GM21619 (cell line): ENCODE results near the gene AMBP.

Experiments
- ATAC-seq: cut with Tn5 transposase; IDR thresholded peaks from one replicate; pipeline ENCODE4 v1.9.1; 2021; ENCODE audit not compliant: unreplicated experiment

AMBP gene

DNA sequence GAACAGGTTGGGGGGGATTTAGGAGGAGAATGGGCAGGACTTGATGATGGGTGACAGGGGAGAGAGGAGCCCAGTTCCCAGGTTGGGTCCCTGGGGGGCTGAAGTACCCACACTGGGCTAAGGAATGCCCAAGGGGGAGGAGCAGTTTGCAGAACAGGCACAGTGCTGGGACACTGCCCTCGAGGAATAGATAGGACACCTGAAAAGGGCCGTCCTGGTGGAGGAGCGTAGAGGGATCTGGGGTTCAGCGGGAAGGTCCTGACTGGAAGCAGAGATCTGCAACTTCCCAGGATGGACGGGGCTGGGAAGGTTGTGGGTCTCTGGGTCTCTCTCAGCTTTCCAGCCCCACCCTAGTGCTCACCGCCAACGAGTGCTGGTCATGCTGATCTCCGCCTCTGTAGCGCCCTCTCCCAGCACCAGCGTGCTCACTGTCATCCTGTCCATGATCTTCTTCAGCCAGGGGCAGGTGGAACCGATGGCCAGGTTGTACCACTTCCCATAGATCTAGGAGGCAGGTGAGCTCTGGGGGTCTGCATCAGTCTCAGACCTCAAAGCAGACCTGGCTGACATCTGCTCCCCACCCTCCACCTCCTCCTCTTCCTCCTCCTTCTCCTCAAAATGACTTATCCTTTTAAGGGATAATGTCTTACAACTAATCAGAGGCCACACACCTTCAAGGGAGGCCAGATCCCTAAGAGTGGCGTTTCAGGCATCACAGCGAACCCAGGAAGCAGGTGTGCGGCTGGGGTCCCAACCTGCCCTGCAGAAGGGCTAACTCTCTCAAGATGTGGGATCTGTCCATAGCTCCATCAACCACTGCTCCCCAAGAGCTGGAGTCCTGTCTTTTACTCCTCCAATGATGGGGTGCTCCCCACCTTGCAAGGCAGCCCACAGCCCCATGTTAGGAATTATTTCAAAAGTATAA, 1.6 kb downstream of the AMBP start:
- ATAC-seq: no peak

DNA sequence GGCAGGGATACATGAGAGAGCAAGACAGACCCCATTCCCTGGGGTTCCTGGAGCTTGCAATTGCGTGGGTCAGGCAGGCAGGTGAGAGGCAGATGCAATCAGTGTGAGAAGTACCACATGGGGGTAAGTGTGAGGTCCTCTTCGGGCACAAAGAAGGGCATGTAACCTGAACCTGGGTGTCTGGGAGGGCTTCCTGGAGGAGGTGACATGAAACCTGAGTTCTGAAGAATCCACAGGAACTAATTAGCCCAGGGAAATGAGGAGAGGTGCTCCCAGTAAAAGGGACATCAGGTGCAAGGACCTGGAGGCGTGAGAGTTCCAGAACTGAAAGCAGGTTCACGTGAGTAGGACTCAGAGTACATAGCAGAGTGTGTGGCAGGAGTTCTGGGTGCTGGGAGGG, 2.5 kb downstream of the AMBP start:
- ATAC-seq: no peak

DNA sequence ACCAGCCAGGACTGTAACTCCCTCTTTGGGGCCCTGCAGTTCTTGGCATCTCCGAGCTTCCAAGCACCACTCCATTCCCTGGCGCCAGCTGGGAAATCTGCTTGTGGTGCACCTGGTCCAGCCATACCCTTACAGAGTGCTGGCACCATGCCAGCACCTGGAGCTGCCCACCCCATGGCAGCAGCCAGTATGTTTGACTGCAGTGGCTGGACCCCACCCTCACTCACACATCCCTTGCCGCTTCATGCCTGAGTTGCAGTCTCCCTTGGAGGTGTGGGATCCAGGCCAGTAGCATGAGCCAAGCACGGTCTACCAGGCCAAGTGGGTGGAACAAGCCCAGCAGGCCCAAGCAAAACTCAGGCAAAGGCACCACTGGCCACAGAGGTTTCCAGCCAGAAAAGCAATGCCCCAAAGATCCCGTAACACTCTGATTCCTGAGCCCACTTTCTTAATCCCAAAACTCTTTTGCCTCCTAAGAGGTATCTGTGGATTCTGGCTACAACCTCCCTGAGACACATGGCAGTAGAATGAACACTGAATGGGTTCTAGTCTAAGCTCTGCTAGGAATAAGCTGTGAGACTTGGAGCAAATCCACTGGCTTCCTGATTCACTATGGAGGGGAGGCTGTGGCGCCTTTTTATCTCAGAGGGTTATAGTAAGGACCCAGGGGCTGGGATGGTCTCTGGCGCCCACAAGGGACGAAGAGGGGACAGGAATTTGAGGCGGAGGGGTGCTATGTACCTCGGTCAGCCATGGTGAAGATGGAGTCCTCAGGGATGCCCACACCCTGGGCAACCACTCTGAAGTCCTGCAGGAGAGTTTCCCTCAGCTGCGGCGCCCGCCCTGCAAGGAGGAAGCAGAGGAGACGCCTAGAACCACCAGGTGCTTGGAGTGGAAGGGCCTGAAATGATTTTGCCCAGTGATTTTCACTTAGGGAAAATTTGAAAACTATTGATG, 5.6 kb downstream of the AMBP start:
- no peak for ATAC-seq

DNA sequence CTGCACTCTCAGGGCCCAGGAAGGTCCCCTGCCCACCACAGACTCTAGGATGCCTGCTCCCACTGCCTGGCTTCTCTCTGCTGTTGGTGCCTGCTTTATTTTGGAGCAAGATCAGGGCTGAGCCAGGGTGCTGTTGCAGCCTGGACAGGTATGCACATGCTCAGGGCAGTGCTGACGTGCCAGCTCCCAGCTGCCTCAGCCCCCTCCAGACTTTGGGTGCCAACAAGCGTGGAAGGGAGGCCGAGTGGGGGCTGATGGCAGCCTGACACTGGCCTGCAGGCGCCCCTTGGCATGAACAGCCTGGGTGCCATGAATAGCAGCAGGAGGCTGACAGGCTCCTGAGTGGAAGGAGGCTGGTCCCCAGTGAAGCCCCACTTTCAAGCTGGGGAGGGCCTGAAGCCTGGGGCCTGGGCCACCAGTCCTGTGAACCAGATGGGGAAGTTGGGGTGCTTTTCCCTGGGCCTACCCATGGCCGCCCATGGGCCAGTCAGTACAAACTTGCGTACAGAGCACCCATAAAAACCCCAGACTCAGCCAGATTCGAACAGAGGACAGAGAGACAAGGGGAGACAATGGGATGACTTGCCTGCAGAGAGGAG, 6.8 kb downstream of the AMBP start:
- ATAC-seq: no peak

DNA sequence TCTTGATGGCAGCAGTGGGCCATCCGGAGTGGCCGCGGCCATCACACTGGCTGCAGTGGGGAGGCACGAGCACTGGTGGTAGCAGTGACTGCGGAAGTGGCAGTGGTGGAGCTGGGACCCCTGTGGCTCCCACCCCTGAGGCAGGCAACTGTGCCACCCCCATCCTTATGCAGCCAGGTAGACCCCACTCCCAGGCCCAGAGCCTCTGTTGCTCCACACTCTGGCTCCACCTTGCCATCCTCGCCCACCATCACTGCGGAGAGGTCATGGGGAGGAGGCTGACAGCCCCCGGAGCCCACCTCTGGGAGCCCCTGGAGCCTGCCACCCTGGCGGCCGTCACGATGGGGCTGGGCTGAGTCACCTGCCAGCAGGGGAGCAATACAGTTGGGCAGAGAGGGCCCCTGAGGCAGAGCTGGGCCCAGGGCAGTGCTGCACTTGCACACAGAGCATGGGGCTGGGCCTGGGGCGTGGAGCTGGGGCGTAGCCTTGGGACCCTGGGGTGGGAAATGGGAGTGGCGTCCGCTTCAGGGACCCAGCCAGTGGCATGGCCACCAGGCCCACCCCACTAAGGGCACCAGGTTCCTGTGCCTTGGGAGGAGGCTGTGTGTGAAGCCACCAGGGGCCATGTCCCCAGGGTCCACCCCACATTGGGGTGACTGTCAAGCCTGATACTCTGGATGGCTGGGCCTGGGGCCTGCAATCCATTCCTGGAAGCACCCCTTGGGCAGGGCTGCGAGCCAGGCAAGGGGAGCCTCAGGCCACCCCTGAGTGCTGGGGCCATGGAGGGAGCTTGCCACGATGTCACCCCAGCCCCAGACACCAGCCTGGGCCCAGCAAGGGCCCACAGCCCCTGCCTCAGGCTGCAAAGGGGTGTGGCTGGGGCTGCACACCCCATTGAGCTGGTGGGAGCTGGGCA, 7.7 kb downstream of the AMBP start:
- ATAC-seq: no peak

DNA sequence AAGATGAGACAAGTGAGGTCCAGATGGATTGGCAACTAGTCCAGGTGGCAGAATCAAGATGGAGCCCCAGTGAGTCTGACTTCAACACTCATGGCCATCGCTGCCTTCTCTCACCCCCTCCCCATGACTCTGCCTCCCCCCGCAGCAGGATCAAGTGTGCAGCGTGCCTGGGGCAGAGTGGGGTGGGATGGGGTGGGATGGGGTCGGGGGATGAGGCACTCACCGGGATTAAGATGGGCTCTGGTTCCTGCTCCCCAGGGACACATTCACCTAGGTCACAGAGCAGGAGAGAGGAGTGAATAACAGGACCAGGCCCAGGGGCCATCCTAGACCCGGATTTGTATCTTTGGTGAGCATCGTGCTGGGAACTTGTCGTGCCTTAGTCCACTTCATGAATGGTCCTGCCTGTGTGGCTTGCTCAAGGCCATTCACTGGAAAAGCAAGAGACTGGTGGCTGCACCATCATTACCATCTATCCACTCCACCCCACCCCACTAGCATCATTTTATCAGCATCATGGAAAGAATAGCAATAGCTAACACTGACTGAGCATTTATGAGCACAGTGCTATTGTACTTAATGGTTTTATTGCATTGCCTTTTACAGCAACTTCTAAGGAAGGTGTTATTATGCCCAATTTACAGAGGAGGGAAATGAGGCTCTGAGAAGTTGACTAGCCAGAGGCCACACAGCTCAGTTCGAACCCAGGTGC, 8.5 kb downstream of the AMBP start:
- no peak for ATAC-seq

DNA sequence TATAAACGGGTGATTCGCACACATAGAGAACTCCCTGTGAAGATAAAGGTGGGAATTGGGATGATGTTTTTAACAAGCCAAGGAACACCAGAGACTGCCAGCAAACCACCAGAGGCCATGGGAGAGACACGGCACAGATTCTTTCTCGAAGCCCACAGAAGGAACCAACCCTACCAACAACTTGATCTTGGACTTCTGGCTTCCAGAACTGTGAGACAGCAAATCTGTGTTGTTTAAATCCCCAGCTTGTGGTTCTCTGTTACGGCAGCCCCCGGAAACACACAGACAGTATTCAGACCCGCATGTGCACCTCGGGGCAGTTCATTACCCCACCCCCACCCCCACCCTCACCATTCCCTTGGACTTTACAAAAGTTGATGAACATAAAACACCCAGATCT, 12.8 kb downstream of the AMBP start:
- ATAC-seq: no peak

DNA sequence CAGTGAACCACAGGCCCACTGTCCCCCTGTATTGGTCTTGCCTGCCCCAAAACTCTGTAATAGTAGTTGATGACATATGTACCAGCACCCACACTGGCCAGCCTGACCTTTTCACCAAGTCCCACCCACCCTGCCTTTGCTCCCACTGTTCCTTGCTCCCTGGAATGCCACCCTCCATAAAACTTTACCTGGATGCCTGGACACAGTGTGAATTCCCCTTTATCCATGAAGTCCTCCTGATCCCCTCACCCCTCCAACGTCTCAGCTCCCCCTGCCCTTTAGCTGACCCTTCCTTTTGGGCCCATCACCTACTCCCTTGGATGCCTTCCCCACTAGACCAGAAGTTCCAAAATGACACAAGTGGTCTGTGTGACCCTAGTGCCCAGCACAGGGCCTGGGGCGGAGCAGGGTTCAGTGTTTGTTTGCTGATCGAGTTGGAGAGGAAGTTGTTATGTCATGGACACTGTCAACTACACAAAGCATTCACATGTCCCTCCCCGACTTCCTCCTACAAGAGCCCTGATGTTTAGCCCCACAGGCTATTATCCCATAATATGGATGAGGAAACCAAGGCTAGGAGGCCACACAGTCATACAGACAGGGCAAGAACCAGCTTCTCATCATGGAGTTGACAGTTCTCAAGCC, 16.1 kb downstream of the AMBP start:
- ATAC-seq: no peak

DNA sequence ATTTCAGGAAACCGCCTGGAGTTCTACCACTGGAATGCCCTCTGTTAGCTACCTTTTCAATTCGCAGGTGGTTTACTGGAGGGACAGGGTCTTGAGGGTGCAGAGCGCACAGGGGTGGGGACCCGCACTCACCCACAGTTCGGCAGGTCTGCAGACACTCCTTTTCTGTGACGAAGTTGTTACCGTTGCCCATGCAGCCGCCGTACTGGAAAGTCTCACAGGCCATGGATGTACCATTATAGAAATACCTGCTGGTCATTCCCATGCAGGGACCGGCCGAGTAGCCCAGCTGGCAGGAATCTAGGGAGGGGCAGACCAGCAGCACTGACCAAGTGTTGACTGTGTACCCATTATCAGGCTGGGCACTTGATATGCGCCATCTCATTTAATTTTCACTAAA, 16.8 kb downstream of the AMBP start:
- no peak for ATAC-seq

DNA sequence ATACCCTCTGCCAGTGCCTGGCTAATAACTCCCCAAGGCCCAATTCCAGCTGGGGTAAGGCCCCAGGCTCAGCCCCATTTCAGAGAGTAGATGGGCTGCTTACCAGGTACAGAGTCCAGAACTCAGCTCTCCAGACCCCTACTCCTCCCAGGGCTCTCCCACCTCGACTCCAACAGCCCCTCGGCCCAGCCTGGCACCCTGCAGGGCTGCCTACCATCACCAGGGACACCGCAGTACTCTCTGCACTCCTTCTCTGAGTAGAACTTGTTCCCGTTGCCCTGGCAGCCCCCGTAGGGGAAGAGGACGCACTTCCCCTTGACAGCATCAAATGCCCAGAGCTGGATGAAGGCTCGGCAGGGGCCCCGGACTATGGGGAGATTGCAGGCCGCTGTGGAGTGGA, 17.4 kb downstream of the AMBP start:
- ATAC-seq: no peak

DNA sequence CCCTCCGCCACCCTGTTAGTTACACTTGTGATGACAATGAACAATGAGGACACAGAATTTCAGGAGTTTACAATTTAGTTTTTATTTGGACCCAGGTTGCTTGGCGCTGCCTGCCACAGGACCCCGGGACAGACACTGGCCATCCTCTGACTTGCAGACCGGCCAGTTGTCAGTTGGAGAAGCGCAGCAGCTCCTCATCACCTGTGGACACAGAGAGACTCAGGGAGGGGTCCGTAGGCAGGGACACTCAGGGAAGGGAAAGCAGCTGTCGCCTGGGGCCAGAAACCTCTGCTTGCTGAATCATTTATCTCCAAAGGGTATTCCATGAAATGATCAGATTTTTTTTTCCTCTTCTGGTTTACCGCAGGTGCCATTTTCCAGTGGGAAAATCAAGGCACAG, 18.0 kb downstream of the AMBP start:
- ATAC-seq: no peak

DNA sequence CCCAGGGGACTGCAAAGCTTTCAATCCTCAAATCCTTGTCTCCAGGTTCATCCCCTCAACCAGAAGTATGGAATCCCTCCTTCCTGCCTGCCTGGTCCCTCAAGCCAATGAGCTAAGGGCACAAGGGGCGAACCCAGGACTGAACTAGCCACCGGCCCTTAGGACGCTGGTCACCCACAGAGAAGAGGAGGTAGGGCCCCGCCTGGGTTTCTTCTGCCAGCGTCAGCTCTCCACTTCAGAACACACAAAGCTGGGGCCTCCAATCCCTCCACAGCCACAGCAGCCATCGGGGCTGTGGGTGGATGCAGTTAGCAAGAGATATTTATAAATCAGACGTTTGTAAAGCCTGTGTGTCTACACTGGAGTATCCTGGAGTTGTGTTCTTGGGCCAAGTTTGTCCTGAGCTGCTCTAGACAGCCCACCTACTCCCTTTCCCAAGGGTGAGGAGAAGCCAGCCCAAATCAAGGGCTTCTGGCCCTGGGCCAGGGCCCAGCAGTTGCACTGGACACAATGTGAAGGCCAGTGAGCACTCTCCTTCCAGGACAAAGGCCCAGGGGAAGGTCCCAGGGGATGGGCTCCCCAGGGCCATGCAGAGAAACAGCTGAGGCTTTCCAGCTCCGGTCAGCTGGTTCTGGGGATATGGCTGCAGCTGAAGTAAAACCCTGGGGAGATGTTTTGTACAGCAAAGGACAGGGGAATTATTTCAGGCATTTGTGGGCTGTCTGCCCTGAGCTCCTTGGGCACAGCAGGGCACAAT, 18.9 kb downstream of the AMBP start:
- no peak for ATAC-seq

DNA sequence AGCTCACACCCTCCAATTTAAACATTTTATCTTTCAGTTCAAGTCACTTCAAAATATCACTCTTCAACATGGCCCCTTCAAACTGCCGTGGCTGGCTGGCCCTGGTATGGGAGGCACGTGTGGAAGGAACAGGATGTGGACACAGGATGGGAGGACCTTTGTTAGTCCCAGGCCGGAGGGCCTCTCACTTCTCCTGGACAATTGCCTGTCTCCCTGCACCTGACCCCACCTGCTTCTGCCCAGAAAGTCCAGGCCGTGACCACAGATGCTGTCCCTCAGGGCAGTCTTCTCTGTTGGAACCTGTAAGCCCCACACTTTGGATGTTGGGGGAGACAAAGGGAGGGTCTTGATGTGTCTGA, 19.4 kb downstream of the AMBP start:
- ATAC-seq: no peak

DNA sequence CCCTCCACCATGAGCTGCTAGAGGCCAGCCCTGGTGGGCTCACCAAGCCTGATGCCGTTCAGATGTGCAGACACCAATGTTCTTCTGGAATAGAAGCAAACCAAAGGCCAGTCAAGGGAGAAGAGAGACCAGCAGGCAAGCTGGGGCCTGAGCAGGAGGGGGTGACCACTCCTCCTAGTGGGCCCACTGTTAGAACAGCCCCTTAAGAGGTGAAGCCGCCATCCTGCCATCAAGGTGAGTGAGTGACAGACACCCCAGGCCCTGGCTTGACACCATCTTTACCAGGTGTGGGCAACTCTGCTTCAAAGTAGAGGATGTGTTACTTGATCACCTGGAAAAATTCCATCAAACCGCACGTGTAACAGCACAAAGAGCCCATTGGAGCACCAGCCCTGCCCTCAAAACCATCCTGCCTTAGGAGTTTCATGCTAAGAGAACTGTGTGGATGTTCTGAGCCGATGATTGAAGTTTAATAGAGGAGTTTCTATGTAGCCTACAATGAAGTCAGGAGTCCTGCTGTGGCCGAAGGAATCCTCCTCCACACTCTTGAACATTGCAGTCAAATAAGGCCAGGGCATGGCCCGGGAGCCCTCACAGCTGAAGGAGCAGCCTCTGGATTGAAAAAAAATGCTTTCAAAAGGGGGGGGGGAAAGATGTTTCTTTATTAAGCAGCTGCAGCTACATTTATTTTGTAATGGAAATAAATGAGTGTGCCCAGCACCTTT, 20.8 kb downstream of the AMBP start:
- no peak for ATAC-seq

DNA sequence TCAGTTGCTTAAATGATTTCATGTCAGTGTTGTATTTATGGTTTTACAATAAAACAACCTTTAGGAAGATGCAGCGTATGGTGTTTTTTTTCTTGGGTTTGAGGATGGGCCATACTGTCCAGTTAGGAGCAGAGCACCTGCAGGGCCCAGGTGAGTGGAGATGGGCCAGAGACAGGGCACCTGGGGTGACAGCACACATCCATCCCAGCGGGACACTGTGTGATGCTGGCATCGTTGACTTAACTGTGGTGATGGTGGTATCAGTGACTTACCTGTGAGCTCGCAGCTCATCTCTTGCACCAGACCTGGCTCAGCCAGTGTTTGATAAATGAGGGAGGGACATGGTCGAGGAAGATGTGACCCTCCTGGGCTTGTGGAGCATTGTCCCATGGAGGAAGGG, 21.6 kb downstream of the AMBP start:
- ATAC-seq: no peak

DNA sequence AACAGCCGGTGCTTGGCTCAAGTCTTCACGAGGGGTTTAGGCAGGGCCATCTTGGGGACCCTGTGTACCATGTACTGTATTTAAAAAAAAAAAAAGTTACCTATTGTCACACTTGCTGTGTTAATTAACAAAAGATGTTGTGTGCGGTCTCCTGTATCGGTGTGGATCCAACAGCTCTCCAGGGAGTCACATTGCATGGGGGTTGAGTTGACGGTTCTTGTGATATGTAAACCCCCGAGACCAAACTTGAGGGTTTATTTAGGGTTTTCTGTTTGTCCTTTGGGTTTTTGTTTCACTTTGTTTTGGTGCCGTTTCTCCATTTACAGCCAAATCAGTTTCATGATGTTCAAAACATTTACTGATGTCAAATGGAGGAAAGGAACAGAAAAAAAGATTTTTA, 22.2 kb downstream of the AMBP start:
- no peak for ATAC-seq

DNA sequence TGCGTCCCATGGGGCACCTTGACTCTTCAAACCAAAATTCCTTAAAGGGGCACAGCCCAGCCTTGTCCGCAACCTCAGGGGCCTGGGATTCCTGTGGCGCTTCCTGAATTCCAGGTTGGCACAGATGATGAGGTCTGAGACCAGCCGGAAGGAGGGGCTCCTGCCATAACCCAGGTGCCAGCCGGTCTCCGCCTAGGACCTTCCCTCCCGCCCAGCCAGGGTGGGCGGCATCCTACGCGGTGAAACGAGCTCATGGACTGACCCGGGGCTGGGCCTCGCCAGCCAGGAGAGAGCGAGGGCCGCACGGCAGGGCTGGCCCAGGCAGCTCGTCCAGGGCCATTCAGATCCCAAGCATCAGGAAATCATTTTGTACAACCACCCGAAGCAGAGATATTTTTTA, 23.0 kb downstream of the AMBP start:
- no peak for ATAC-seq

DNA sequence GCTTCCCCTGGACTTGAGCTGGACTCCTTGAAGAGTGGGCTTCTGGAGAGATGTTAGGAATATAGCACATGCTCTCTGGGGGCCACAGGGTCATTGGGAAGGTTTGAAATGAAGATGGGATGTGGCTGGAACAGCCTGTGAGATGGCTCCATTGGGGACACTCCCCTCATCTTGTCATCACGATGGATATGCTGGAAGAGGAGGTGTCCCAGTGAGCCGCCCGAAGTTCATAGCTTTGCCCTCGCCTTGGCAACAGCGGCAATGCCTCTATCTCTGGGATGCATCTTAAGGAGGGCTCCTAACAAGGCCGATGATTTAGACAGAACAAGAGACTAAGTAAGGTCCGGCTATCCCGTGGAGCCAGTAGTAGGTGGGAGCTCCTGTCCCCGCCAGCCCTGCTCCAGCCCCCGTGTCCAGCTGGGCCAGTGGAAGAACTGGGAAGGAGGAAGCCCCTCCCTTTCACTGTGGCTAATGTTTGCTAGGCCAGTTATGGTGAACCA, 23.9 kb downstream of the AMBP start:
- ATAC-seq: no peak
